NOMO-1 treated with dmso at 0.1 percent for 144 hours (cell line): ENCODE data around the gene IREB2.

Source experiments
- DNase-seq: peaks from one replicate; lab custom pipeline; 2025; ENCODE audit not compliant: unreplicated experiment; lab: John Stamatoyannopoulos, UW

The IREB2 gene

DNA sequence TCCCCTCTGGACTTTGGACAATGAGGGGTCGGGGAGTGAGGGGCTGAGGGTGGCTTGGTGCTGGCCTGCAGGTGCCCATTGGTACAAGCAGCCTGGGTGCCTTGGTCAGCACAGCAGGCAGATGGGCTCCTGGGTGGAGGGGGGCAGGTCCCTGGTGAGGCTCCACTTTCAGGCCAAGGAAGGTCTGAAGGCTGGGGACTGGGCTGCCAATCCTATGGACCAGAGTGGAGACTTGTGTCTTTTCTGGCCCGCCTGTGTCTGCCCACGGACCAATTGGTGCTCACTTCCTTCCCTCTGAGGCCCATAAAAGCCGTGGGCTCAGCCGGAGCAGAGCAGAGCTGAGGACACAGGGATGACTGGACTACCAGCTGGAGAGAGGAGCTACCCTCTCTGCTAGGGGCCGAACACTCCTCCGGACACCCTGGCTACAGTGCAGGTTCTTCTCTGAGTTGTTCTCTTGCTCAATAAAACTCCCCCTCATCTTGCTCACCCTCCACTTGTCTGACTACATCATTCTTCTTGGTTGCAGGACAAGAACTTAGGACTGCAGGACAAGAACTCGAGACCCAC lies 31.9 kb upstream of the IREB2 start:
- no peak for DNase-seq

DNA sequence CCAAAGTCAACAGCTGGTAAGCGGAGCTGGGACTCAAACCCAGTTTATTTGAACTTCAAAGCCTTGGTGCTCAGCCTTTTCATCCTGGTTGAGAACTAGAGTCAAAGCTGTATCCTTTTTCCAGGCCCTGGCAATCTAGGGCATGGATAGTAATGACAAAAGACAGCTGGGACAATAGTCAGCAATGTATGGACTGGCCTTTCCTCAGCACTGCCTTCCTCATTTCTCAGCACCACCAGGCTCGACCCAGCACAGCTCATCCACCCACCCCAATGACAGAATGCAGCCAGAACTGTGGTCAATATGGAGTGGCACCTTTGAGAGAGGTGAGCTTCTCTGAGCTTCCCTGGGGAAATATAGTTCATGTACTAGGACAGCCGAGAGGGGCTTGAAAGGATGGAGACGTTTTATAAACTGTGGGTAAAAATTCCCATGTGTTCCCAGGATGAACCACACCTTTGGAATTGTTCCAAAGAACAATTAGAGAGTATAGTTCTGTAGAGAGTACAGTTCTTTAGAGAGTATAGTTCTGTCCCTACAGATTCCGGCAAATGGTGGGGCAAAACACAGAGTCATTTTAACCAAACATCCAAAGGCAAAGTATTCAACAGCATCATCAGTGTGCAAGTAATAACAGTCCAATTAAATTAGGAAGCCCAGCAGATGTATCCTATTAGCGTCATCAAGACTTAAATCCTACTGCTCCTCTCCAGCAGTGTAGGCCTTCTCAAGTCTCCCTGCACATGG lies 30.2 kb upstream of the IREB2 start:
- no peak for DNase-seq

DNA sequence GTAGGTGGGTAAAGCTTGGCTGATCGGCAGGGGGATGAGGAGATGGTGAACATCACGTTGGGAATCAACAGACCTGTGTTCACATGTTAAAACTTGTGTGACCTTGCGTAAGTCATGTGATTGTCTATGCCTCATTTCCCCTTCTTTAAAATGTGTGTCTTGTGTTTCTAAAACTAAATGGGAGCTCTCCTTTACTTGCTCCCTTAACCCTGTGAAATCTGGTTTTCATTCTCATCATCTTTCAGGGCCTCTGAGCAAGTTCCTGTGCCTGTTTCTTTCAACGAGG lies 29.7 kb upstream of the IREB2 start:
- no peak for DNase-seq

DNA sequence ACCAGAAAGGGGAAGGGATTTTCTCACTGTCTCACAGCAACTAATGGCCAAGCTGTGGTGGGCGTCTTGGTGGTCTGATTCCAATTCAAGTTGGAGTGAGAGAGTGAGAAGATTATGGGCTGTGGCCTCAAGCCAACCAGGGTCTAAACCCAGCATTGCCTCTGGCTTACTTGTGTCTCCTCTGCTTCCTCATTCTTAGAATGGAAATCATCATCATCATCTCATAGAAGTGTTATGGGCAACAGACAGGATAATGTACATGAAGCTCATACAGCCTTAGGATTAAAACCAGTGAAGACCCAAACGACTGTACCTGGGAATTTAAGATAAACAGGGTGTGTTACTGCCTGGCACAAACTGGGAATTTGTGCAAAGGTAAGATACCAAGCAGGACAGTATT lies 29.1 kb upstream of the IREB2 start:
- no peak for DNase-seq

DNA sequence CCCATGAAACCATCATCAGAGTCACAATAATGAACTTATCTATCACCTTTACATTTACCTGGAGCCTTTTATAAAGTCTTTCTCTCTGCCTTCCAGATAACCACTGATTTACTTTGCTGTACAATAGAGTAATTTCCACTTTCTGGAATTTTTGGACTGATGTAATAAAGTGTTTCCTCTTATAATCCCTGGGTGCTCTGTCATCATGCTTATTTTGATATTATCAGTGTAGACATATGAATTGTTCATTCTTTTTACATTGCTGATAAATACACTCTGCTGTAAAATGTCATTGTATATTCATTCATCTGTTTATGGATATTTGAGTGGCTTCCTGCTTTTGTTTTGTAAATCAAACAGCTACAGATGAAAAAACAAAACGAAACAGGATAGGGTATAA lies 27.0 kb upstream of the IREB2 start:
- no peak for DNase-seq

DNA sequence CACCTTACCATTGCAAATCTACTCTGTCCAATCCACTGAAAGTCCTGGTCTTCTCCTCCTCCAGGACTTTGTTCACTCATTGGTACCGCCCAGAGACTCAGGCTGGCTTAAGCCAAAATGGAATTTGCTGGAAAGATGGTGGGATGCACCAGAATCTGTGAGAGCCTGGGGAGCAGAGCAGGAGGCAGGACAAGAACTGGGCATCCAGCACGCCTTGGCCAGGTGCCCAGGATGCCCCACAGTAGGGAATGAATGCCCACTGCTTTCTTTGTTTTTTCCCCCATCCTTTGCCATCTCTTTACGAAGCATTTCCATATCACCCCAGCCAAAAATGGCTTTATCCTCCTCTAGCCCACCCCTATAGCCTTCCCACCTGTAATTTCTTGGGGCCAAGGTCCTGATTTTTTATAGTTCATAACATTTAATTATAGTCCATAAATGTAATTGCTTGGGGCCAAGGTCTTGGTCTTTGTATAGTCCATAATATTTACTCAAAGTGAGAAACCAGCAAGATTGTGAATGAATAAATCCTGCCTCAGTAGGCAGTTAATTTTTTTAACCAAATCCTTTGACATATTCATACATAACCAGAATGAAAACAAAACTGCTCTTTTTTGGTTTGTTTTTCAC lies 23.3 kb upstream of the IREB2 start:
- no peak for DNase-seq

DNA sequence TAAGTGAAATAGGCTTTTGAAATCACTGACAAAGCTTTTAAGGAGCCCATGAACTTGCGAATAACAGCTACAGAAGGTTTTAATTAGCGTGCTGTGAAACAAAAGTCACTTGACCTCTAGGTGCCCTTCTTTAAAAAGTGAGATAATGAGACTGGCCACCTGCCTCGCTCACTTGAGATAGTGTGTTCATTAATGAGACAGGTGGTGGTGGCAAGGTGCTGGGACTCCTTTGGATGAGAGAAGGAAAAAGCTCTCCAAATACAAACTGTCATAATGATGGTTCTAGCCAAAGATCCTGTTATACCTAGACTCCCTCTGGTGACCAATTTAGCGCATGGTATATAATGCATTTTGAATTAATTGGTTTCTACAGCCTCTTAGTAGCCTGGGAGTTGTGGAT lies 22.7 kb upstream of the IREB2 start:
- no peak for DNase-seq

DNA sequence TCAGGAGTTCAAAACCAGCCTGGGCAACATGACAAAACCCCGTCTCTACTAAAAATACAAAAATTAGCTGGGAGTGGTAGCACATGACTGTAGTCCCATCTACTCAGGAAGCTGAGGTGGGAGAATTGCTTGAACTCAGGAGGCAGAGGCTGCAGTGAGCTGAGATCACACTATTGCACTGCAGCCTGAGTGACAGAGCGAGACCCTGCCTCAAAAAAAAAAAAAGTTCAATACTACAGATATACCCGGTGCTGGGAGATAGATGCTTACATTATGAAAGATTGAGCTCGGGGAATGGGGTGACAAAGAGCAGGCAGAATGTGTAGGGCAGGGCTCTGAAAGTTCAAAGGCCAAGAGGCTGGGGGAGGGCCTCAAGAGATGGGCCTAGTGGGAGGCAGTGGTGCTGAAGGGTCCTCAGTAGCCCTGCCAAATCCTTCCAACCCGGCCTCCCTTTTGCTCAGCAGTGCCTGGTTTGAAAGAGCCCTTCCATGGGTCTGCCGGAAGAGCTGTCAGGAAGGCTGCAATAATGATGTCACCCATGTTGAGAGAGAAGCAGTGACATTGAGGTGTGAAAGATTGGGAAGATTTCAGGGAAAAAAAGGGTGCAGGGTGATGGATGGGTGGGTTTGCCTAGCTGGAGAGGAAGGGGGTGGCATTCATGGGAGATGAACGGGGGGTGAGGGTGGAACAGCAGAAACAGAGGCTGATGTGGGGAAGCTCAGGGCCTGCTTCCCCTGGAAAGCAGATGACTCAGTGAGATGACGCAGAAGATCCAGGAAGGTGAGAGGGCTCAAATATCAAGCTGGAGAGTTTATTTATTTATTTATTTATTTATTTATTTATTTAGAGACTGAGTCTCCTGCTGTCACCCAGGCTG lies 20.0 kb upstream of the IREB2 start:
- no peak for DNase-seq

DNA sequence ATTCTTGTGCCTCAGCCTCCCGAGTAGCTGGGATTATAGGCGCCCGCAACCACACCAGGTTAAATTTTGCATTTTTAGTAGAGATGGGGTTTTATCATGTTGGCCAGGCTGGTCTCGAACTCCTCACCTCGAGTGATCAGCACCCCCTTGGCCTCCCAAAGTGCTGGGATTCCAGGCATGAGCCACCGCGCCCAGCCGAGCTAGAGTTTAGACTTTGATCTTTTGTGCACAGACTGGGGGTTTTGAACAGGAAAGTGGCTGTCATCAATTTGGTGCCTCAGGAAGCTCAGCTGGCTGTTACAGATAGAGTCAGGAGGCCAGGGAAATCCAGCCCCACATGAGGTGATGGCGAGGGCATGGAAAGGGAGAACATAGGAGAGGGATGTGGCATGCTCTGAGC lies 19.3 kb upstream of the IREB2 start:
- no peak for DNase-seq

DNA sequence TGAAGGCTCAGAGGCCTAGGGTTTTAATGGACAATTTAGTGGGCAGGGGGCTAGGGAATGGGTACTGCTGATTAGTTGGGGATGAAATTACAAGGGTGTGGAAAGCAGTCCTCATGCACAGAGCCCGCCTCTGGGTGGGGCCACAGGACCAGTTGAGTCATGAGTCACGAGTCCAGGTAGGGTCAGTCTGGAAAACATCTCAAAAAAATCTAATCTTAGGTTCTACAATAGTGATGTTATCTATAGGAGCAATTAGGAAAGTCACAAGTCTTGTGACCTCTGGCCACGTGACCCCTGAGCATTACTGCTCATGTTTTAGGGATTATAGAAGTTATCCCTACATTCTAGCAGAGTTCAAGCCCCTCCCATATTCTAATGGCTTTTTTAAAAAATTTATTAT lies 18.6 kb upstream of the IREB2 start:
- DNase-seq = no peak

DNA sequence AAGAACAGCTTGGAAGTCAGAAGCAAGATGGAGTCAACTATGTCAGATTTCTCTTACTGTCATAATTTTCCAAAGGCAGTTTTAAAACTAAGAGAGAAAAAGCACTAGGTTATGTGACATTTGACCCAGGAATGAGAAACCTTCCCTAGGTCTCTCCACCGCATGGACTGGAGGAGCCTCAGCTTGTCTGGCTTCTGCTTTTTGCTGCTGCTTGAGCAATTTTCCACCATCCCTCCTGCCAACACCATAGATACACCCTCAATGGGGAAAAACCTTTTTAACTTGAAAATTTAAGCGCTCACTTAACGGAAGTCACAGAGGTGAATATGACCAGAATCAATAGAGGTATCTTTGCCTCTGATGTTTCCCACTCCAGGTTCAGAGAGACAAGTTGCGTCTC lies 17.8 kb upstream of the IREB2 start:
- DNase-seq = peak; percentile 49

DNA sequence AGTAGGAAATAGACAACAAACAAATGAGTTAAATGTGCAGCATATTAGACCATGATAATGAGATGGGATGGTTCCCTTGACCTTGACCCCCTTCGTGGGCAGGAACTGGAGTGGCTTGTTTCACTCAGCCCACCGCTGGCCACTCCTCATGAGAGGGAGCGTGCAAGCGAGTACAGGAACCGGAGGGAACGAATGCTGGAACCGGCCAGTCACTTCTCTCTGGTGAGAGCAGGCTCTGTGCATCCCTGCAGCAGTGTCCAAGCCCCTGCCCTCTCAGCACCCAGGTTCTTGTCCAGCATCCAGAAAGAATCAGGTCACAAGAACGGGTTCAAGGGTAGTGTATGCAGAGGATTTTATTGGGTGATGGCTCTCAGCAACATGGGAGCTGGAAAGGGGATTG lies 17.2 kb upstream of the IREB2 start:
- no peak for DNase-seq

DNA sequence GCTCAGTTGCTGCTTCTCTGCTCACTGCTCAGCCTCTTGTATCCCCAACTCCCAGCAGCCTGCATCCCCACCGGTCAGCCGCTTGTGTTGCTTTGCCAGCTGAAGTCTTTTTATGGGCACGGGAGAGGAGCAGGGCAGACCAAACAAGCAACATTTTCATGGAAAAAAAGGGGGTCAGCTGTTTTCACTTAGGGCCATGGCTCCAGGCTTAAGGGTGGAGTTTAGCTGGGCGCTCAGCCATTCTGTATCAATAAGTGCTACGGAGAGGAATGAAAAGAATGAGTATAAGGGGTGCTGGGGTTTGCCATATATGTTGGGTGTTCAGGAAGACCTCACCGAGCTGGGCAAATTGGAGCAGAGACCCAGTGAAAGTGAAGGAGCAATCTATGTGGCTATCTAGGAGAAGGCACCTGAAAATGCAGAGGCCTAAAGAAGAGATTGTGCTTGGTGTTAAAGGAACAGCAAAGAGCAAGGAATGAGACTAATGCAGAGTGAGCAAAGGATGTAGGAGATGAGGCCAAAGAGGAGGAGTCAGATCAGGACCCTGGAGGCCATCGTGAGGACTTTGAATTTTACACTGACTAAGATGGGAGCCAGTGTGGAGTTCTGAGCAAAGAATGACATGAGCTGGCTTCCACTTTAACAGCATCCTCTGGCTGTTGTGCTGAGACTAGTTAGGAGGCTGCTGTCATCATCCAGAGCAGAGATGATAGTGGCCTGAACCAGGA lies 16.6 kb upstream of the IREB2 start:
- no peak for DNase-seq

DNA sequence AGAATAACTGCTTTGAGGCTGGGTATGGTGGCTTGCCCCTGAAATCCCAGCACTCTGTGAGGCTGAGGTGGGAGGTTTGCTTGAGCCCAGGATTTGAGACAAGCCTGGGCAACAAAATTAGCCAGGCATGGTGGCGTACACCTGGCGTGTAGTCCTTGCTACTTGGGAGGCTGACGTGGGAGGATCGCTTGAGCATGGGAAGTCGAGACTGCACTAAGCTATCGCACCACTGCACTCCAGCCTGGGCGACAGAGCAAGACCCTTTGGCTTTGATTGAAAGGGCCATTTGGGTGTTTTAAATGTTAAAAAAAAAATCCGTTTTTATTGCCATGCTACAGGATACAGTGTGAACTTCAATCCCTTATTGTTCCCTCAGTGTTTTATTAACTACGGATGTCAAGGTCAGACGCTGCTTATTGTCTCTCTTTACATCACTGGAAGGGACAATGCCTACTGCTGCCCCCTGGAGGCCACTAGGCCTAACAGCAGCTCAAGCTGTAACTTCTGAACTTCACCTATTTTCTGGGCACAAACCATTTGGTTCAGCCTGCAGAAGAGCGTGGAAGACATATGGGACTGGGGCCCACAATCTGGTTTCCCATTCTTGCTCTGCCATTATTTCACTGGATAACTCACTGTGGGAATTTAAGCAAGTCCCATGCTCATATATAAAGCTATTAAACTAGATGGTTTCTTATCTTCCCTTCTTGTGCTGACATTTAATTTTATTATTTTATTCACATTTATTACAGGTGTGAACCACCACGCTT lies 15.3 kb upstream of the IREB2 start:
- DNase-seq = peak; percentile 69

DNA sequence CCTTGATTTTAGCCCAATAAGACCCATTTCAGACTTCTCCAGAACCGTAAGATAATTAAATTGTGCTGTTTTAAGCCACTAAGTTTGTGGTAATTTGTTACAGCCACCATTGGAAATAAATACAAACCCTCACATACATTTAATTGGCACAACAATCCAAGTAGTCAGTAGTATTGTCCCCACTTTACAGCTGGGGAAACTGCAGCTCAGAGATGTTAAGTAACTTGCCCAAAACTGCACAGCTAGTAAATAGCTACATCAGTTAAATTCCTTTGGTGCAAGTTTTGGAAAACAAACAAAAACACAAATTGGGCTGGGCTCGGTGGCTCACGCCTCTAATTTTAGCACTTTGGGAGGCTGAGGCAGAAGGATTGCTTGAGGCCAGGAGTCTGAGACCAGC lies 13.3 kb upstream of the IREB2 start:
- DNase-seq = no peak

DNA sequence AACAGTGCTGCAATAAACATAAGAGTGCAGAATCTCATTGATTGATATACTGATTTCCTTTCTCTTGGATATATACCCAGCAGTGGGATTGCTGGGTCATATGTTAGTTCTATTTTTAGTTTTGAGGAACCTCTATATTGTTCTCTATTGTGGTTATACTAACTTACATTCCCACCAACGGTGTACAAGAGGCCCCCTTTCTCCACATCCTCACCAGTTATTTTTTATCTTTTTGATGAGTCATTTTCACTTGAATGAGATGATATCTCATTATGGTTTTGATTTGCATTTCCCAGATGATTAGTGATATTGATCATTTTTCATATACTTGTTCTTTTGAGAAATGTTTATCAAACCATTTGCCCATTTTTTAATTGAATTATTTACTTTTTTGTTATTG lies 12.4 kb upstream of the IREB2 start:
- DNase-seq = peak; percentile 71

DNA sequence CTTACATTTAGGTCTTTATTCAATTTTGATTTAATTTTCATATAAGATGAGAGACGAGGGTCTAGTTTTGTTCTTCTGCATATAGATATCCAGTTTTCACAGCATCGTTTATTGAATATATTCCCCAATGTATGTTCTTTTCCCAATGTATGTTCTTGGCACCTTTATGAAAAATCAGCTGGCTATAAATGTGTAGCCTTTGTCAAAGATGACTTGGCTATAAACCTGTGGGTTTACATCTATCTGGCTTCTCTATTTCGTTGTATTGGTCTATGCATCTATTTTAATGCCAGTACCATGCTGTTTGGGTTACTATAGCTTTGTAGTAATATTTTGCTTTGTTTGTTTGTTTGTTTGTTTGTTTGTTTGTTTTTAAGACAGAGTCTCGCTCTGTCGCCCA lies 11.7 kb upstream of the IREB2 start:
- no peak for DNase-seq

DNA sequence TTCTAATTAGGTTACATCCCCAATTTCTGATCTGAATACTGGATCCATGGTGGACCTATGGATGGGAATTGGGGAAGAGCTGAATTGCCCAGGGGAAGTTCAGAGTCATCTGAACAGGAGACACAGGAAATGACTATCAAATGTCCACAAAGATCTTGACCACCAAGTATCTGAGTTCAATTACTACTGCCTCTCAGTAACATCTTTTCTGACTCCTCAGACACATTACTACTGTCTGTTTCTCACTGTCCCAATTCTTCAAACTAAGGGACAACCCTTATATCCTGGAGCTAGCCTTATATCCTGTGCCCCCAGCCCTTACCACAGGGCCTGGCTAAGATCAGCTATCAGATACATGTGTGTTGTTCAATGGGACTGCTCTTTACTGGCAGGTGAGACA lies 10.1 kb upstream of the IREB2 start:
- no peak for DNase-seq

DNA sequence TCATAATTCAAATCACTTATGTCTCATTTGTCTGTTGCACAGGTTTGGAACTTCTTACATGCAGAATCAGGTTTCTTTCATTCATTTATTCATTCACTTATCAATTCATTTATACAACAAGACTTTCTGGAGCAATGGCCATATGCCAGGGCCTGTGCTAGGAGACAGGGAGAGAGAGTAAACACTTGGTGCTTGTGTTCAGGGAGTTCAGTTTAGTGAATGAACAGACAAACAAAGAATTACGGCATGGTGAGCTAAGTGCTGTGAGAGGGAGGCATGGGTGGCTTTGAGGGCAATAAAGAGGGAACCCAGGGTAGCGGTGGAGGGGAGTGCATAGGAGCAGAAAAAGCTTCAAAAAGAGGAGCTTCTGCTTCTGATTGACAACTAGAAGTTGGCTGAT lies 8.5 kb upstream of the IREB2 start:
- DNase-seq = no peak

DNA sequence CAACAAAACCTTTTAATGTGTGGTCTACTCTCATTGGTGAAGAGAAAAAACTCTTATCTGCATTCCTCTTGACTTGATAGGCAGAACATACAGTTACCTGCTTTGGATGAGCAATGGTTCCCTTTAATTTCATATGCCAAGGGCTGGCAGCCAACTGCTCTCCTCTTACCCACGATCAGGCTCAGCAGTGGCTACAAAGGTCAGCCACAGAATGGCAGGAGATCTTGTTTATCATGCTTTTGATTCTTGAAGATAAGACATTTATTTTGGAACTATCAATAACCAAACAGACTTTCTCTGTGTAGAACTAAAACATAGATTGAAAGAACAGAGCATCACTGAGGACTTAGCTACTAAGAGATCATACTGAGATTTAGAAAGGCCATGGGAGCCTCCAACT lies 6.1 kb upstream of the IREB2 start:
- no peak for DNase-seq

DNA sequence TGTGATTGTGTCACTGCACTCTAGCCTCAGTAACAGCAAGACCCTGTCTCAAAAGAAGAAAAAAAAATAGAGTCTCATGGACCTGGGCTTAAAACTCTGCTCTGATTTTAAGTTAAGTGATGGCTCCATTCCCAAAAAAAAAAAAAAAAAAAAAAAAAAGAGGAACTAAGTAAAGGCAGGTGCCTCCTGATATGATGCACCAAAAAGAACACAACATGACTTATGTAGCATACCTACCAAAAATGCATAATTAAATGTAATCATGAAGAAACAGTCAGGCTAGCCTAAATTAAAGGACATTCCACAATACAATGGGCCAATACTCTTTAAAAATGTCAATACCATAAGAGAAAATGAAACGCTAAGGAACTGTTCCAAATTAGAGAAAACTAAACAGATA lies 5.4 kb upstream of the IREB2 start:
- DNase-seq = no peak
